Pulmonary artery endothelial cell (primary cell): ENCODE measurements around the gene PRKCQ. TPM values are rescaled to one million over a fixed set of nuclear protein-coding genes. Genes with fewer than 3 reads are reported as not detected.

Experiments
- DNase-seq: peaks from one replicate; pipeline ENCODE4 v3.0.0-alpha.2; 2011; ENCODE audit warnings: low read depth, low spot score
- total RNA-seq: library from RNA; depleted of rRNA; stranded (reverse); fragments of >200 nt; gene quantifications from 2 replicates; pipeline ENCODE4 v1.2.3, GENCODE V29; 2014

The PRKCQ gene
- total RNA-seq, 1 donor from 2014 or later = 0.33 TPM

- DNase-seq = no peak
Observed at GRCh38 chr10:6525599-6526165, 54.4 kb downstream of the PRKCQ start.

GRCh38 chr10:6522230-6522629, 57.8 kb downstream of the PRKCQ start:
- no peak for DNase-seq

GRCh38 chr10:6520138-6520537, 59.9 kb downstream of the PRKCQ start:
- no peak for DNase-seq

GRCh38 chr10:6518791-6519429, 61.2 kb downstream of the PRKCQ start:
- DNase-seq = no peak

GRCh38 chr10:6516929-6517284, 63.2 kb downstream of the PRKCQ start:
- DNase-seq = no peak

GRCh38 chr10:6516281-6516928, 63.7 kb downstream of the PRKCQ start:
- DNase-seq = no peak

GRCh38 chr10:6514844-6515780, 65.0 kb downstream of the PRKCQ start:
- no peak for DNase-seq

GRCh38 chr10:6514180-6514579, 65.9 kb downstream of the PRKCQ start:
- DNase-seq = no peak

- DNase-seq = no peak
Observed at GRCh38 chr10:6513476-6513875, 66.6 kb downstream of the PRKCQ start.

- no peak for DNase-seq
Observed at GRCh38 chr10:6512182-6512581, 67.9 kb downstream of the PRKCQ start.

GRCh38 chr10:6511347-6511746, 68.7 kb downstream of the PRKCQ start:
- DNase-seq = no peak

GRCh38 chr10:6507311-6507710, 72.8 kb downstream of the PRKCQ start:
- DNase-seq = no peak

- no peak for DNase-seq
Observed at GRCh38 chr10:6505300-6505699, 74.8 kb downstream of the PRKCQ start.

- no peak for DNase-seq
Observed at GRCh38 chr10:6504296-6504695, 75.8 kb downstream of the PRKCQ start.

GRCh38 chr10:6503171-6503570, 76.9 kb downstream of the PRKCQ start:
- no peak for DNase-seq

GRCh38 chr10:6501931-6502330, 78.1 kb downstream of the PRKCQ start:
- no peak for DNase-seq

GRCh38 chr10:6499974-6500373, 80.1 kb downstream of the PRKCQ start:
- DNase-seq = no peak

GRCh38 chr10:6498771-6499170, 81.3 kb downstream of the PRKCQ start:
- DNase-seq = no peak

- DNase-seq = no peak
Observed at GRCh38 chr10:6497620-6498019, 82.5 kb downstream of the PRKCQ start.

GRCh38 chr10:6494936-6495592, 85.0 kb downstream of the PRKCQ start:
- DNase-seq = no peak

GRCh38 chr10:6494442-6494819, 85.6 kb downstream of the PRKCQ start:
- DNase-seq = no peak
